ENCODE results near the gene AJM1. TPM values are rescaled to one million over a fixed set of nuclear protein-coding genes. Genes with fewer than 3 reads are reported as not detected.

AJM1 gene
- total RNA-seq, 1 experiment from 2014 or later = 3.6 TPM

GRCh38 chr9:136857581-136858412 is 15.5 kb downstream of the AJM1 start:
- CTCF ChIA-PET = no interaction called here
- Mint-ChIP-seq H3K4me1 (ENCODE audit: low read depth, unreplicated experiment) (no peaks in the 10 kb centered on the region), H3K27ac (ENCODE audit: unreplicated experiment) (peak overlapping the region; percentile 16), H3K9me3 (ENCODE audit: unreplicated experiment) (no peaks in the 10 kb centered on the region), H3K27me3 (ENCODE audit: insufficient read depth, unreplicated experiment) (no peaks in the 10 kb centered on the region), H3K36me3 (ENCODE audit: insufficient read depth, unreplicated experiment) (peaks cover 82% of the 10 kb centered on the region), H3K4me3 (ENCODE audit: unreplicated experiment) (no peak overlapping the region)
- H3K4me3 ChIP-seq (ENCODE audit: low read depth, low read length) = no peak overlapping the region
- intact Hi-C loops (cut with micrococcal nuclease; ENCODE audit: unreplicated experiment) = no loop called here
- no peaks in the 10 kb centered on the region for H3K9me3 ChIP-seq
- peaks cover 1% of the 10 kb centered on the region; the same call in 1 of the 2 replicates for H3K36me3 ChIP-seq (ENCODE audit: control insufficient read depth, insufficient read depth, low read length)
- BruUV-seq (replicated peaks) = no TSS peak
- TF ChIP-seq, protein P1, sequence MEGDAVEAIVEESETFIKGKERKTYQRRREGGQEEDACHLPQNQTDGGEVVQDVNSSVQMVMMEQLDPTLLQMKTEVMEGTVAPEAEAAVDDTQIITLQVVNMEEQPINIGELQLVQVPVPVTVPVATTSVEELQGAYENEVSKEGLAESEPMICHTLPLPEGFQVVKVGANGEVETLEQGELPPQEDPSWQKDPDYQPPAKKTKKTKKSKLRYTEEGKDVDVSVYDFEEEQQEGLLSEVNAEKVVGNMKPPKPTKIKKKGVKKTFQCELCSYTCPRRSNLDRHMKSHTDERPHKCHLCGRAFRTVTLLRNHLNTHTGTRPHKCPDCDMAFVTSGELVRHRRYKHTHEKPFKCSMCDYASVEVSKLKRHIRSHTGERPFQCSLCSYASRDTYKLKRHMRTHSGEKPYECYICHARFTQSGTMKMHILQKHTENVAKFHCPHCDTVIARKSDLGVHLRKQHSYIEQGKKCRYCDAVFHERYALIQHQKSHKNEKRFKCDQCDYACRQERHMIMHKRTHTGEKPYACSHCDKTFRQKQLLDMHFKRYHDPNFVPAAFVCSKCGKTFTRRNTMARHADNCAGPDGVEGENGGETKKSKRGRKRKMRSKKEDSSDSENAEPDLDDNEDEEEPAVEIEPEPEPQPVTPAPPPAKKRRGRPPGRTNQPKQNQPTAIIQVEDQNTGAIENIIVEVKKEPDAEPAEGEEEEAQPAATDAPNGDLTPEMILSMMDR (IDR thresholded peaks at IDR 0.05; ENCODE audit: insufficient read depth in 1 of 2, low read depth in 1 of 2, low read length in 1 of 2, severe bottlenecking in 1 of 2, unreplicated experiment in 1 of 2) = no peak
- DNase-seq = peak in 1 of 2 experiments; percentile 37
- no peaks in the 10 kb centered on the region for H3K27me3 ChIP-seq (replicated peaks; ENCODE audit: control insufficient read depth, insufficient read depth, low read length)
- peaks cover 10% of the 10 kb centered on the region for H3K4me1 ChIP-seq
- POLR2A ChIA-PET = no interaction called here

- TF ChIP-seq, protein P1 (IDR thresholded peaks at IDR 0.05; ENCODE audit: insufficient read depth in 1 of 2, low read depth in 1 of 2, low read length in 1 of 2, severe bottlenecking in 1 of 2, unreplicated experiment in 1 of 2) = no peak
- no peak overlapping the region for H3K27ac Mint-ChIP-seq (ENCODE audit: unreplicated experiment)
These were observed 16.2 kb downstream of the AJM1 start for GRCh38 chr9:136858452-136858843.

DNA sequence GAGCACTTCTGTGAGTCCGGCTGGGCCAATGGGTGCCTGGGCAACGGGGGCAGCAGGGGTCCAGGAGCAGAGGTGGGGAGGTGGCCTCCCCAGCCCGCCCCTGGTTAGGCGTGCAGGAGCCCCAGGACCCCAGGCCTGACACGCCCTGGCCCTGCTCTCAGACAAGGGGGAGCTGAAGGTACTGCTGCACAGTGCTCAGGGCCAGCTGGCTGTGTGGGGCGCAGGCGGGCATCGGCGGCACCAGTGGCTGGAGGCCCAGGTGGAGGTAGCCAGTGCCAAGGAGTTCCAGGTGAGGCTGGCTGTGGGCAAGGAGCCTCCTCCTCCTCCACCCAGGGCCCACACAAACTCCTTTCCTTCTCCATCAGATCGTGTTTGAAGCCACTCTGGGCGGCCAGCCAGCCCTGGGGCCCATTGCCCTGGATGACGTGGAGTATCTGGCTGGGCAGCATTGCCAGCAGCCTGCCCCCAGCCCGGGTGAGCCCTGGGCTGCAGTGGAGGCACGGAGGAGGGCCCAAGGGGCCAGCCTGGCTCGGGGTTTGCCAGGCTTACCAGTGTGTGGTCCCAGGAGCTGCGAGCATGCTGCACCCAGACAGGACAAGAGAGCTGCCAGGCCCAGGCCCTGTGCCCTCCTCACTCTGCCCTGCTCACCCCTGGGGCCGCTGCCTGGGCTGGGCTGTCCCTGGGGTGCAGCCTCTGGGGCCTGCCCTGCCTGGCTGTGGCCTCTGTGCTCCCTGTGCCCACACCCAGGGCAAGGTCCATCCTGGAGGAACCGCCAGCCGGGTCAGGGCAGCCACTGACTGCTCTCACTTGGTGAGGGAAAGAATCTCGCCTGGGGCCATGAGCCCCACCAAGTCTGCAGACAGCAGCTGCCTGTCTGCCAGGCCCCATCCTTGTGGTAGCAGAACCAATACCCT is 16.8 kb downstream of the AJM1 start:
- no peaks in the 10 kb centered on the region for H3K27me3 ChIP-seq (replicated peaks; ENCODE audit: control insufficient read depth, insufficient read depth, low read length)
- BruUV-seq (replicated peaks) = no TSS peak
- peak overlapping the region; percentile 35 for H3K4me3 Mint-ChIP-seq (ENCODE audit: unreplicated experiment)
- intact Hi-C loops (cut with micrococcal nuclease; ENCODE audit: unreplicated experiment) = no loop called here
- H3K36me3 Mint-ChIP-seq (ENCODE audit: insufficient read depth, unreplicated experiment) = peaks cover 96% of the 10 kb centered on the region
- H3K4me1 ChIP-seq = peaks cover 10% of the 10 kb centered on the region
- CTCF ChIA-PET = interaction anchor here (1.2 kb wide), 1 partner anchor 17 kb away, joined by 4 read pairs; the partner anchor contains the start of gene AJM1
- no peaks in the 10 kb centered on the region for H3K9me3 ChIP-seq
- DNase-seq = peak in 1 of 2 experiments; percentile 61
- no peaks in the 10 kb centered on the region for H3K27me3 Mint-ChIP-seq (ENCODE audit: insufficient read depth, unreplicated experiment)
- H3K36me3 ChIP-seq (ENCODE audit: control insufficient read depth, insufficient read depth, low read length) = peaks cover 1% of the 10 kb centered on the region; the same call in 1 of the 2 replicates
- H3K4me1 Mint-ChIP-seq (ENCODE audit: low read depth, unreplicated experiment) = no peaks in the 10 kb centered on the region
- no peak overlapping the region for H3K4me3 ChIP-seq (ENCODE audit: low read depth, low read length)
- H3K27ac Mint-ChIP-seq (ENCODE audit: unreplicated experiment) = peak overlapping the region; percentile 59
- POLR2A ChIA-PET = no interaction called here
- H3K9me3 Mint-ChIP-seq (ENCODE audit: unreplicated experiment) = no peaks in the 10 kb centered on the region
- TF ChIP-seq, protein P1 (IDR thresholded peaks at IDR 0.05; ENCODE audit: insufficient read depth in 1 of 2, low read depth in 1 of 2, low read length in 1 of 2, severe bottlenecking in 1 of 2, unreplicated experiment in 1 of 2) = no peak

More at GRCh38 chr9:136858452-136858843, 16.2 kb downstream of the AJM1 start:
- Histone ChIP-seq H3K9me3 (no peaks in the 10 kb centered on the region), H3K4me3 (ENCODE audit: low read depth, low read length) (no peak overlapping the region), H3K27me3 (replicated peaks; ENCODE audit: control insufficient read depth, insufficient read depth, low read length) (no peaks in the 10 kb centered on the region), H3K4me1 (peaks cover 10% of the 10 kb centered on the region), H3K36me3 (ENCODE audit: control insufficient read depth, insufficient read depth, low read length) (peaks cover 1% of the 10 kb centered on the region; the same call in 1 of the 2 replicates)
- ChIA-PET POLR2A (no interaction called here), CTCF (interaction anchor here (1.2 kb wide), 1 partner anchor 16 kb away, joined by 4 read pairs; the partner anchor contains the start of gene AJM1)
- no peaks in the 10 kb centered on the region for H3K4me1 Mint-ChIP-seq (ENCODE audit: low read depth, unreplicated experiment)
- H3K36me3 Mint-ChIP-seq (ENCODE audit: insufficient read depth, unreplicated experiment) = peaks cover 89% of the 10 kb centered on the region
- intact Hi-C loops (cut with micrococcal nuclease; ENCODE audit: unreplicated experiment) = no loop called here
- no TSS peak for BruUV-seq (replicated peaks)
- H3K27me3 Mint-ChIP-seq (ENCODE audit: insufficient read depth, unreplicated experiment) = no peaks in the 10 kb centered on the region
- H3K9me3 Mint-ChIP-seq (ENCODE audit: unreplicated experiment) = no peaks in the 10 kb centered on the region
- no peak overlapping the region for H3K4me3 Mint-ChIP-seq (ENCODE audit: unreplicated experiment)
- no peak for DNase-seq
